ENCODE measurements around the gene PTPN14. TPM values are rescaled to one million over a fixed set of nuclear protein-coding genes. Genes with fewer than 3 reads are reported as not detected.

Gene PTPN14
- total RNA-seq, 4 donors from 2014 or later: 59.4 to 118 (median 66.1) TPM

DNA sequence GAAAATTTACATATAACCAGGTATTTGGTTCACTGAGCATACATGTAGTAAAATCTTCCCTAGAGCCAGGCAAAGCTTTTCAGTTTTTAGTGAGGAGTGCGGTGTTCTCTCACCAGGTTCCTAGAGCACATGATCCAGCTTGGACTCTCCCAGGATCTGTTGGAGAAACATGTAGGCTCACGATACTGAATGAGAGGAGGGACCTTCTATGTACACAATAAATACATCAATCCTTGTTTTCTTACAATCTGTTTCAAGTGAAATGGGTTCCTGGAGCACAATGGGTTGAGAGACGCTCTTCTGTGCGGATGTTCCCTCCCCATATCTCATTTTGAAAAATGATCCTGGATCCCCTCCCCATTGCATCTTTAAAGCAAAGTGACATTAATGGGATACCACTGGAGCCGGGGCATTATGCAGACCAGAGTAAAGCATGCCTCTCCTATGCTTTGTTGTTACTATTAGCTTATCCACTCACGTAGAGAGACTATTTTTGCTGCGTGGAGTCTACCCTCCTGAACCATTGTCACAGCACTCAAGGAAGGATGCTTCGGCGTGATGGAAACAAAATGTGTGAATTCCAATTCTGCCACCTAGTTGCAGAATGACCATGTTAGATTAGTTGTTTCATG lies 251.1 kb downstream of the PTPN14 start:
- WGBS, 2 donors: 94% methylated on average over 9 of the region's 9 CpGs
- DNase-seq (ENCODE audit: low spot score in 2 of 2): no peak
- TF ChIP-seq, protein P1, sequence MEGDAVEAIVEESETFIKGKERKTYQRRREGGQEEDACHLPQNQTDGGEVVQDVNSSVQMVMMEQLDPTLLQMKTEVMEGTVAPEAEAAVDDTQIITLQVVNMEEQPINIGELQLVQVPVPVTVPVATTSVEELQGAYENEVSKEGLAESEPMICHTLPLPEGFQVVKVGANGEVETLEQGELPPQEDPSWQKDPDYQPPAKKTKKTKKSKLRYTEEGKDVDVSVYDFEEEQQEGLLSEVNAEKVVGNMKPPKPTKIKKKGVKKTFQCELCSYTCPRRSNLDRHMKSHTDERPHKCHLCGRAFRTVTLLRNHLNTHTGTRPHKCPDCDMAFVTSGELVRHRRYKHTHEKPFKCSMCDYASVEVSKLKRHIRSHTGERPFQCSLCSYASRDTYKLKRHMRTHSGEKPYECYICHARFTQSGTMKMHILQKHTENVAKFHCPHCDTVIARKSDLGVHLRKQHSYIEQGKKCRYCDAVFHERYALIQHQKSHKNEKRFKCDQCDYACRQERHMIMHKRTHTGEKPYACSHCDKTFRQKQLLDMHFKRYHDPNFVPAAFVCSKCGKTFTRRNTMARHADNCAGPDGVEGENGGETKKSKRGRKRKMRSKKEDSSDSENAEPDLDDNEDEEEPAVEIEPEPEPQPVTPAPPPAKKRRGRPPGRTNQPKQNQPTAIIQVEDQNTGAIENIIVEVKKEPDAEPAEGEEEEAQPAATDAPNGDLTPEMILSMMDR (IDR thresholded peaks at IDR 0.05): no peak
- no peak for TF ChIP-seq POLR2A (IDR thresholded peaks at IDR 0.05)
- no peak overlapping the region for H3K4me3 ChIP-seq (ENCODE audit: low read depth, poor library complexity, severe bottlenecking)
- intact Hi-C loops (cut with DNase I; ENCODE audit: low total_unique reads): no loop called here

Other genes with a start within 250 kb of the PTPN14 start
- gene CENPF, start 51.6 kb upstream of the PTPN14 start, total RNA-seq: 1 to 10 TPM; 2.5 to 7.0 (median 3.0) TPM

Measured in lower leg skin (tissue), 4 donors.